GM21737 (cell line): ENCODE data around the gene UCK2.

Experiments used
- ATAC-seq: cut with Tn5 transposase; IDR thresholded peaks from one replicate; pipeline ENCODE4 v1.9.1; 2021; ENCODE audit warnings: mild to moderate bottlenecking, moderate library complexity; ENCODE audit not compliant: unreplicated experiment

UCK2 gene

DNA sequence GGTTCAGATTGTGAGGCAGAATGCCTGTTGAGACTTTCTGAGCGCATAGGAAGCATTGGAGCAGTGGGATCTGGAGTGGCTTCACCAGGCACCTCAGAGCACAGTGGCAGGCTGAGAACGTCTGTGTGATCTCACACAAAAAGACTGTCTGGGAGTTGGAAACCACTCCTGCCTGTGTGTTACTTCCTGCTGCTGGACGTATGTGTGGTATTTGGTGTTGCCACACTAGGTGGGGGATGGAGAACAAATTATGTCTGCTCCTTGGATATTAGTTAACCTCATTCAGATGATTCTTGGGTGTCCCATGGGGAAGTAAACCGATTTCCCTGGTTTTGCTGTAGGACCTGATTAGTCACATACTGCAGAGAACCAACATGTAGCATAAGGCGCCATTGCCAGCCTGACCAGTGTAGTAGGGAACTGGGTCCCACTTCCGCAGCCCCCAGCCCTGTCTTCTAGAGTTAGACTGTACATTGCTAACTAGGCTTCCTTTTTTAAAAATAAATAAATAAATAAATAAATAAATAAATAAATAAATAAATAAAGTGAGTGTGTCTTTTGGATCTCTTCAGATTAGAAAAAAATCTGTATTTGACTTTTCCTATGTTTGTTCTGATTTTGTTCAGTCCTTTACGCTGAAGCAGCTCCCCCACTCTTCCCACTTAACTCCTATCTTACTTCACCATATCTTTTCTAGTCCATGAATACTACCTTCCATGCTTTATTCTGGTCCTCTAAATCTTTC lies 26.9 kb downstream of the UCK2 start:
- ATAC-seq: no peak

DNA sequence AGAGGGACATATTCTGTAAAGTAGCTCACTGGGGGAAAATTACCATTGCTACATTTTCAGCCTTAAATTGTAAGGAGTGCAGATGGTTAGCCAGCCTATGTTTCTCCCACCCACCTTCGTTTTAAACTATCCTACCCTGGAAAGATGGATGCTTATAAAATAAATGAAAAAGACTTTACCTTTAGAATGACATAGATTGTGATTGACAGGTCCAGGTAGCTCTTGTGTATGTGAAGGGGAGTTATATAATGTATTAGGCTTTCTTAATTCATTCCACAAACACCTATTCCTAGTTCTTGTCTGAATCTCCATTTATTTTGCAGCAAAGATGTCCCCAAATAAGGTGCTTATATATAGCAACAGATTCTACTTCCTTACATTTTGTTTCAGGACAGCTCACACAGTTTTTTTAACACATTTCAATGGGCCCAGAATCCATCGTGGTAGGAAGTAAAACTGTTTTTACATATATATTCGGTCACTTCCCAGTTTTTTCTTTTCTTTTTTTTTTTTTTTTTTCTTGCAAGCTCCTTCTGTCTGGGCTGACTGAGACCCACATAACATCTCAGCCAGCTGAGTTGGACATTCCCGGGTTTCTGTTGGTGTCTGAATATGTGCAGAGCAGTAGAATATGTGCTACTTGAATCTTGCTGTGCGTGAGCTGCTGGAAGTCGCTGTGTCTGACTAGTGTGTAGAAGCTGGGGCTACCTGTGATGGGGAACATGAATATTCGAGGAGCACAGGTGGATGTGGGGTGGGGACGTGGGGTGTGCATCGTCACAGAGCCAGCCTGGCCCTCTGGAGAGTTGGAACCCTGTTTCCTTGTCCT lies 27.8 kb downstream of the UCK2 start:
- ATAC-seq: no peak

DNA sequence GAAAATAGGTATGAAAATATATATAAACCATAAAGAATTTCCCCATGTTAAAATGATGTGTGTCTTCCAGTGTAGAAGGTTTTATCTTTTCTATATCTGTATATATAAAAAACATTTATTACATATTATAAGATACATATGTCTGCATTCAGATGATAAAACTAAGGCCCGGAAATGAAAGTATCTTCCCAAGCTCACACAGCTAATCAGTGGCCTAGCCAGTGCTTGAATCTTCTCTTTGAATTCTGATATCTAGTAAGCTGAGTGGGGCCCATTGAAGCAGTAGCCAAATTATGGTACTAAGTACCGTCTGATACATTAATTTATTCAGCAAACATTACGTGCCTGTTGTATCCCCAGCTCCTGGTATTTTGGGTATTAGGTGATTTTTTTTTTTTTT lies 28.6 kb downstream of the UCK2 start:
- no peak for ATAC-seq

DNA sequence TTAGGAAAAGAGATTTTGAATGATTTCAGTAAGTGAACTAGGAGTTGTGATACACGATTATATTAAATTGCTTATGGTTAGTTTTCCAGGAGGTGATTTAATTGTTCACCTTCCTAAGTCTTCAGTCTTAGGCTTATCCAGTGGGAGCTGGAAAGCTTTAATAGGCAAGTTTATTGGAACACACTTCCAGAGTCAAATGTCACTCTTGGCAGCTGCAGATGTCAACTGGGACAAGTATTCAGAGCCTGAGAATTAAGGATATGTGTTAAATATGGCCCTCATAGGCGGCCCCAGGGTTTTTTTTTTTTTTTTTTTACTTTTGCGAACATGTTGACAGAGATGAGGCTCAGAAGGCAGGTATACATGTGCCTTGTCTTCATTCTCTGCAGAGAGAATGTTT lies 29.2 kb downstream of the UCK2 start:
- no peak for ATAC-seq

DNA sequence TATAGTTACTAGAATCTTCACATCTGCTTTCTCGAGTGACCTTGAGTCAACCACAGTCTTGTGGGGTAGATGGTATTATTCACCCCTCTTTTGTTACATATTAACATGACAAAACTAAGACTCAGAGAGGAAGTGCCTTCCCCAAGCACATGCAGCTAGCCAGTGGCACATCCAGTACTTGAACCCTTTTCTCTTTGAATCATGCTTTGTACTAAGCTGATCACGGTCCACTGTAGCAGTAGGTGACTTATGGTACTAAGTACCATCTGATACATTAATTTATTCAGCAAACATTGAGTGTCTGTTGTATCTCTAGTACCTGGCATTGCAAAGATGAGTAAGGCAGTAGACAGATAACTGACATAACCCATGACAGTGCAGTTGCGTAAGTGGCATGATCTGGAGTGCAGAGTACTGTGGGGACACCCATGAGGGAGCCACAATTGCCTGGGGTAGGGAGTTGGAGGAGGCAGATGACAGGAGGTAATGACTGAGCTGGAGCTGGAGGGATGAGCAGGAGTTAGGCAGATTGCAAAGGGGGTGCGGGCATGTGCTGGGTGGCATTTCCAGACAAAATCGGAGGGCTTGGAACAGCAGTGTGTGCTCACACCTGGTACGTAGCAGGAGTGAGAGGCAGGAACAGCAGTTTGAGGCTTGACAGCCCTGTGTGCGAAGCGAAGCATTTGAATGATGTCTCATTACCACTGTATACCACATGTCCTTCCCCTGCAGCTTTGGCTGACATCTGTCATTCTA lies 29.8 kb downstream of the UCK2 start:
- peak; percentile 73 for ATAC-seq

DNA sequence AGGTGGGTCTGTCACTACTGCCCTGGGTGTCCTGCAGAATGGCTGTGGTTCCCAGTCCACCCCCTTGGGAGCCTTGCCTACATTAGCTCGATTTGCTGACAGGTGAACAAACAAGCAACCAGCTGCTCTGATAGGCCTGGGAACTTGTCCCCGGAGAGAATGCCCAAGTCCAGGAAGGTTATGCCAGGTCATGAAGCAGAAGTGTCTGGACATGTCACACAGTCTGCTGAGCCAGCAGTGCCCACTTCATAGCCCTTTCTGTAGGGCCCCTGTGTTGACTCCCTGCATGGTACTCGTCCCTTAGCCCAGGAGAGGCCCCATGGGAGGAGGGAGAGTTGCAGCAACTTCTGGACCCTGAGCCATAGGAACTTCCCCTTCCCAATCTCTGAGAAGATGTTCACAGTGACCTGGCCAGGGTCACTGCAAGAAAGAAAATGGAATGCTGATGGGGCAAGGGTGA lies 31.0 kb downstream of the UCK2 start:
- ATAC-seq: no peak

DNA sequence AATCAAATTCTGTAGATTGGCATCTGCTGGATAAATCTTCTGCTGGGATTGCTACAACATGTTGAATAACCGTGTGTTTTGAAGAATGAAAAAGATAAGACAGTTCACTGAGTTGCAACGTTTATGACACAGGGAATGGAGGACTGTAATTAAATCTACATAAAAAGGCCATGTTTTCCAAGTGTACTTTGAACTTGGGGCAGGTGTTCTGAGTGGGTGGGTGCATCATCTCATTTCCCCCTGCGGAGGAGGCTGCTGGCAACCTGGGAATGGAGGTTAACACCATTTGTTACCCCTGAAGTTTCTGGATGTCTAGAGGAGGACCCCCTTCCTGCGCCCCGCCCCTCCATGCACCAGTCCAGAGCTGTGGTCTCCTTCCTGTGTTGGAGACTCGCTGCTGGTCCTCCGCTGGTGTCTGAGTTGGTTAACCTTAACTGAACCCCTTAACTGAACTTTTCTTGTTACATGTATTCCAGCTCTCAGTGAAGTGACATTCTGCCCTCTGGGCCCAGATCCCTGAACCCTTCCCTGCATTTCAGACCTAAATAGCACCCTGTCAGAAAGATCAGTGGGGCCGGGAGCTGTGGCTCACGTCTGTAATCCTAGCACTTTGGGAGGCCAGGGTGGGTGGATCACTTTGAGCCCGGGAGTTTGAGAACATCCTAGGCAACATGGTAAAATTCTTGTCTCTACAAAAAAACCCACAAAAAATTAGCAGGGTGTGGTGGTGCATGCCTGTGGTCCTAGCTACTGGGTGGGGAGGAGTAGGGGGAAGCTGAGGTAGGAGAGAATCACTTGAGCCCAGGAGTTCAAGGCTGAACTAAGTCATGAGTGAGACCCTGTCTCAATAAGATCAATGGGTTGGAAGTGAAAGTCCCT lies 31.8 kb downstream of the UCK2 start:
- ATAC-seq: no peak

DNA sequence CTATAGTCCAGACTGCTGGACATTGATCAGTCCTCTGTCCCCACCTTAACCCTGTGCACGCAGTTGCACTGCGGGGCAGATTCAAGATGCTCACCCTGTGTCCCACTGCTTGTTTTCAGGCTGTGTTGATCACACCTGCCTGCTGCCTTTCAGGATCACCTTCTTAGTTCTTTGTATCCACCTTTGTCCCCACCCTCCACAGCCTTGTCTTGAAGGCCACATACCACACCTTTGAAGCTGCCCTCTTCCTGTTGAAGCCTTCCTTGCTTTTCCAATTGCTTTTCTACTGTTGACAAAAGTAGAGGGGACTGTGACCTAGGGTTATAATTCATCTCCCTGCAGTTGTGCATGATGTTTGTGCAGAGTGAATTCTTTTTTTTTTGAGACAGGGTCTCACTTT lies 32.7 kb downstream of the UCK2 start:
- ATAC-seq: no peak

DNA sequence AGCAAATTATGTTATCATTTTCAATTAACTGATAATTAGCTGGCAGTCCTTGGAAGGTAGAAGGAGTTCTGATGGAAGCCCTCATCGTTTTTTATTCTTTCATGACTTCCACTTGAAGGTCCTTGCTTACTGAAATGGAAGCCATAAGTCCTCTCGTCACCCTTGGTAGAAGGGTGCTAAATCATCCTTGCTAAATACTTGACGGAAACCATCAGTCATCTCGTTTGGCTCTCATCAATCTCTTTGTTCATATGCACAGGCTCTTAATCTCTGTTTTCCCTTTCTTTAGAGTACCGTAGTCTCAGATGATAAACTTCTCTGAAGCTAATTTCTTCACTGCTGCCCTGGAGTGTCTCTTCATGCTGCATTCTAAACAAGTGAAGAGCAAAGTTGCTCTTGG lies 34.5 kb downstream of the UCK2 start:
- no peak for ATAC-seq

DNA sequence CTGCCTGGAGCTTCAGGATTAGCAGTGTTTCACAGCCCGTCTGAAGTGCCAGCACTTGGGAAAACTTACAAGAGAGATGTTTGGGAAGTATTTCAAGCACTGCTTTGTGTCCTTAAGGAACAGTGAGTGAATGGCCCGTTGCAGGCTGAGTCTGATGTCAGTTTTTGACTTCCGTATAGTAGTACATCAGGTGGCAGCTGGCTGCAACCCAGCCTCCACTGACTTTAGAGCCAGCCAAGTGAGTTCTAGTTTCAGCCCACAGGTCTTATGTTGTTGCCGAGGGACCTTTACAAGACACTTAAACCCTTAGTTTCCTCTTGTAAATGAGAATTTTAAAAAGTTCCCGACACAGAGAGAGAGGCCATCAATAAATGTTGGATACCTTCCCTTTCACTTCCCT lies 35.0 kb downstream of the UCK2 start:
- ATAC-seq: no peak

DNA sequence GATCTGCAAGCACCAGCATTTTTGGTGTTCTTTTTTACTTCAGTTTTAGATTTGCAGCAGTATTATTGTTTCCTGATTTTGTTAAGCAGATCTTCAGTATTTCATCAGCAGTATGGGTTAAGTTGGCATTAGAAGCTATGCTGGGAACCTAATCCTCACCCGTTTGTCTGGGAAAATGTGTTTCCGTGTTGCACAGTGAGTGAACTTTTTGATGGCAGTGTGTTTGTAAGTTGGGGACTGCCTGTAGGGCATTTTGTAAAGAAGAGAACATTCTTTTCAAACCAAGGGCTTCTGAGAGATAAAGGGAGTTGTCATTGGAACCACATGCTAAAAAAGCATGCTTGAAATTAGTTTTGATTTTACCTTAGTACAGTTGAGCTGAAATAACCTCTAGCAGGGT lies 35.9 kb downstream of the UCK2 start:
- ATAC-seq: no peak

DNA sequence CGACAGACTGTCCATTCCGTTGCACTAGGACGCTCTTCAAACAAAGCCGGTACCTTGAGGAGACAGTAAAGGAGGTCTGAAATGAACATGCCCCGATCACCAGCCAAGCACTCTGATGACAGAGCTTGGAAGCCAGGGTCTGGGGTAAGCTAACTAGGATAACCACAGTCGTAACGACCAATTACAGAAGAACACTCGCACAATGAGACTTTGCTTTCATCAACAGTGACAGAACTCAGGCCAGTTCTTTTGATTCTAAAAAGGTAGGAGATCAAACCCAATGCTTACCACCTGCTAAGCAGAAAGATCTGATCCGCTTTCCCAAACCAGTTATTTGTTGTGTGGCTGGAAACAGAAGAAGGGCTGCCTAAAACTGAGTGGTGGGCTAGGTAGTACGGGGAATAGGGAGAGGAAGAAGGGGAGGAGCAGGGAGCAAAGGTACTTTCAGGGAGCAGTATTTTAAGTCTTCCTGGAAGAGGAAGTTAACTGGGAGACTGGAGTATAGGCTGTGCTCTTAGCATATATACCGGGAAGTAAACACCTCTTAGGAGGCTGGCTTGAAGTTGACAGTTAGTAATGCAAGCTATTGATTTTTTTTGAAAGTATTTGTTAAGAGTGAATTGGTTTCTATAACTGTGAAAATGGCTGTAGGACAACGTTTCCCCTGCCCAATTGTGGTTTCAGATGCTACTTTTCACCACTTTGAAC lies 38.4 kb downstream of the UCK2 start:
- no peak for ATAC-seq

DNA sequence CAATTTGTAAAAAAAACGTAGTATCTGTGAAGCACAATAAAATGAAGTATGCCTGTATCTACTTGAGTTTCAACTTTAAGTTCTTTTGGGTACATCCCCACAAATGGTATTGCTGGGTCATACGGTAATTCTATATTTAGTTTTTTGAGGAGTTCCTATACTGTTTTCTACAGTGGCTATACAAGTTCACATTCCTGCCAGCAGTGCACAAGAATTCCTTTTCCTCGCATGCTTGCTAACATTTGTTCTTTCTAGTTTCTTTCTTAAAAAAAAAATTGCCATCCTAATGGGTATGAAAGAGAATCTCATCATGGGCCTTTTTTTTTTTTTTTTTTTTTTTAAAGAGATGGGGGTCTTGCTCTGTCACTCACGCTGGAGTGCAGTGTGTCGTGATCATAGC lies 41.9 kb downstream of the UCK2 start:
- no peak for ATAC-seq

DNA sequence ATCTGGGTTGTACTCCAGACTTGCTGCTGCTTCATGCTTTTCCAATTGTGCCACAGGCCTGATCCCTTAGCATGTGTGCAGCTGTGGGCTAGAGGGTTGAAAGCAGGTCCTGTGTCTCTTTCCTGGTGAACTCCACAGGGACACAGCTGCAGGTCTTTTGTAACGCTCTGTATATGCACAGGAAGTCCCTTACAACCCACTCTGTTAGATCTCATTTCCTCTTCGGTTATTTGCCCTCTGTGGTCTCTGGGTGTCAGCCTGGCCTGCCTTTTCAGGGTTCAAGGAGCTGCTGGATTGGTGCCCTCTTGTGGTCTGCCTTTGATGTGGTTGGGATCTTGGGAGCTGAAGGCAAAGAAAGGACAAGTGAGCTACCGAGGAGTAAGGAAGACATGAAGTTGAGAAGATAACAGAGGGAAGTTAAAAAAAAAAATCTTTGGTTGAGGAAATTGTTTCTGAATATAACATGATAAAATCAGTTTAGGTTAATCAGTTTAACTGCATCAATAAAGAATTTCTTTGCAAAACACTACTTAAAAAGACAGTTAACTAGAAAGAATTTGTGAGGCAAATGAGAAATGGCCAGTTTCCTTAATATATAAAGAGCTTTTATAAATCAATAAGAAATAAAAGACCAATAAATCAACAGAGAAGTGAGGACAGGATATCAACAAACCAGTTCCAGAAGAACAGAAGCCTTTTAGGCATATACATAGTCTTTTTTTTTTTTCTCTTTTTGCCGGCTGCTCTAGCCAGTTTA lies 44.1 kb downstream of the UCK2 start:
- peak; percentile 89 for ATAC-seq

DNA sequence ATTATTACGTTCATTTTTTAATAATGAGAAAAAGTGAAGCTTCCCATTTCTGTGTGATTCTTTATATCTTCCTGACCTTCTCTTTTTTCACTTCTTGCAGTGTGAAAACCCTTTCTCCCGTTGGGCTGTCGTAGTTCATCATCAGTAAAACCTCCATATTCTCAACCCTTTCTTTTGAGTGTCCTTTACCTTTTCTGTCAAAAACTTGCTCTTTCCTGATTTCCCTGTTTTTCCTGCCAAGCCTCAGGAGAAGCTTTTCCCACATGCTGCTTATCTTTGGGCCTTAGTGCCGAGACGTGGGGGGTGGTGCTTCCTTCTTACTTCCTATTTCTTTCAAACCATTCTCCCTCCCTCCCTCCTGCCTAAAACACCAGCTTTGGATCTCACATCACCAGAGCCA lies 46.1 kb downstream of the UCK2 start:
- no peak for ATAC-seq

DNA sequence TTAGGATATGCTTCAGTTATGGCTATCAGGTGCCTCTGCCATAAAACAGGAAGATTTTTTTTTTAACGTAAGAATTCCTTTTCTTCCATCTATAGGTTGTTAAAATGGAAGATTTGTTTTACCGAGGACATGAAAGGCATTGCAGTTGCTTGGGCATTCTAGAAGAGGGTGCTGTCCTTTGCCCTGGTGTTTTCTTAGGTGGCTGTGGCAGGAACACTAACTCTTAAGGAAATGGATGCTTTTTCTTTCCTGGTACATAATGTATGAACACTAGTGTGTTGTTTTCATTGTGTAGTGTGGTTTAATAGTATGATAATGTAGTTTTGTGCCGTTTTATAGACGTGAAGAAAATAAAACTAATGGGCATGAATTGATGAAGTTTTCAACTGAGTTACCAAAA lies 47.2 kb downstream of the UCK2 start:
- ATAC-seq: no peak

DNA sequence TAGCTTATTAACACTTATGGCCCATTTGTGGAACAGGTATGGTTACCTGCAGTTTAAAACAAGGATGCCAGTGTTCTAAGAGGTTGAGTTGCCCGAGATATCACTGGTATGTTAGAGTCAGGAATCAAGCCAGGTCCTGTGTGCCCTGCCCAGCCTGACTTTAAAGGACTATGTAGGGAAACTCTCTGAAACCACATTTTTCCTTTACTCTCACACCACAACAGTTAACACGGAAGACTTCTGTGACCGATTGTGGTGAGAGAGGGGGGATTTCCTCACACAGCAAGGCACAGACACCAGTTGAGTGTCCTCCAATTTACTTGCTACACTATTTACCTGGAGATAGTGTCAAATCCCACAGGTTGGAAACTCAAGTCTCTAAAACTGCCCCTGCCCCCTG lies 47.8 kb downstream of the UCK2 start:
- ATAC-seq: peak; percentile 22

DNA sequence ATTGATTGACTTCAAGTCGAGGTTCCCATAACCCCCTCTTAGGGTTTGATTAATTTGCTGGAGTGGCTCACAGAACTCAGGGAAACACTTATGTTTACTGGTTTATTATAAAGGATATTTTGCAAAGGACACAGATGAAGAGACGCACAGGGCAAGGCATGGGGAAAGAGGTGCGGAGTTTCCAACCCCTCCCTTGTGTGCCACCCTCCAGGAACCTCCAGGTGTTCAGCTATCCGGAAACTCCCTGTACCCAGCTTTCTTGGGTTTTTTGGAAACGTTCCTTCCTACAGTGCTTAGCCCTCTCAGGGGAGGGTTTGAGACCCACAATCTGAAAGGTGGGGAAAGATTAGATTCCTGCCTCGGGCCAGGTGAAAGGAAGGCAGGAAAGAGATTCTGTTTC lies 48.2 kb downstream of the UCK2 start:
- ATAC-seq: no peak

DNA sequence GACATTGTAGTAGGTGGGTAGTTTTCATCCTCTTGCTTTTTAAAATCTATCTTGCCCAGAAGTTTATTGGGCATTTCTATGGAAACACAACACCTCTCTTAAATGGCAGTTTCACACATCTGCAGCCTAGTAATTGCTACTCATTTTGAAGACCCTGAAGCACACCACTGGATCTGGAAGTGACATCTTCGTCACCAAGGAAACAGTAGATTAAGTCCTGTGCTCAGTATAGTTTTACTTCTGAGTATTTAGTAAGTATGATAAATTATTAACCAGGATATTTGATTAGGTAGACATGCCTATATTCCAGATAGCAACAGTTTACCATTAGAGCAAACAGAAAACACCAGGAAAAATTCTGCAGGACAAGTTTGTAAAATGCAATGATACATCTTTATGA lies 48.7 kb downstream of the UCK2 start:
- ATAC-seq: peak; percentile 34
